Measurements from ENCODE around the gene STAG1. TPM values are rescaled to one million over a fixed set of nuclear protein-coding genes. Genes with fewer than 3 reads are reported as not detected.

Gene STAG1
- total and polyA plus RNA-seq, 2 experiments from 2014 or later, result 12.4 to 41.1 TPM

DNA sequence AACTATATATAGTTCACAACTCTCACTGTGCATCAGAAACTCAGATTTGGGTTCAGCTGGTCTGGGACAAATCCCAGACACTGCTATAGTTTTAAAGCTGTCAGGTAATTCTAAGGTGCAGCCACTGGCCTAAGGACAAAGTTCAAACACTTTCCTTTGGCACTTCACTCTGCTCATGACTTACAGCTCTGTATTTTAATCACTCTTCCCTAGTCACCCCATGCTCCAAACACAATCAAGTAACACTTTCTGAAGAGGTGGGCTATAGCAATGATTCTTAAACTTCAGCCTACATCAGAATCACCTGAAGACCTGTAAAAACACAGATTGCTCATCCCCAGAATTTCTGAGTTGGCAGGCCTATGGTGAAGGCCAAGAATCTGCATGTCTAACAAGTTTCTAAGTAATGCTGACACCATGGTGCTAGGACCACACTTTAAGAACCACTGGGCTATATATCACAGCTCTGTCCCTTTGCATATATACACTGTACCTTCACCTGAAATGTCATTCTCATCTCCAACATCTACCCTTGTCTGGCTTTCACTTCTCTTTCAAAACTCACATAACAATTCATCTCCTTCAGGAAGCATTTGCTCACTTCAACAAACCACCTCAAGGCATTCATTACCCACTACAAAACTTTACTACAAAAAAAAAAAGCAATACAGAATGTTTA, 21.4 kb downstream of the STAG1 start:
- TF ChIP-seq EZH2 (IDR thresholded peaks at IDR 0.05; ENCODE audit: borderline replicate concordance) (no peak), EZH2phosphoT487 (IDR thresholded peaks at IDR 0.05; ENCODE audit: low read depth, severe bottlenecking, unreplicated experiment) (no peak), CTCF (IDR thresholded peaks at IDR 0.05; ENCODE audit: poor library complexity) (no peak)
- Histone ChIP-seq H3K9me2 (replicated peaks; ENCODE audit: insufficient read depth) (no peaks in the 10 kb centered on the region), H3K4me1 (ENCODE audit: insufficient read depth) (peaks cover 23% of the 10 kb centered on the region), H4K20me1 (ENCODE audit: insufficient read depth, poor library complexity, severe bottlenecking) (peaks cover 65% of the 10 kb centered on the region), H3K79me2 (peaks cover 100% of the 10 kb centered on the region), H2AFZ (no peak overlapping the region), H3K27ac (peak overlapping the region; percentile 45), H3K4me3 (no peak overlapping the region), H3K36me3 (replicated peaks; ENCODE audit: insufficient read depth, low read depth) (no peaks in the 10 kb centered on the region), H3K9me3 (ENCODE audit: low read depth) (no peaks in the 10 kb centered on the region), H3K4me2 (peak overlapping the region; percentile 5), H3K27me3 (no peaks in the 10 kb centered on the region)
- DNase-seq (ENCODE audit: low spot score), result peak; percentile 17

- H3K36me3 ChIP-seq (replicated peaks; ENCODE audit: insufficient read depth, low read depth), result no peaks in the 10 kb centered on the region
- peak; percentile 18 for DNase-seq (ENCODE audit: low spot score)
- H3K27me3 ChIP-seq, result no peaks in the 10 kb centered on the region
- no peaks in the 10 kb centered on the region for H3K9me2 ChIP-seq (replicated peaks; ENCODE audit: insufficient read depth)
- 71% methylated on average over 6 of the region's 6 CpGs for WGBS (ENCODE audit: low lambda C conversion rate, missing lambda C conversion rate)
- TF ChIP-seq EZH2 (IDR thresholded peaks at IDR 0.05; ENCODE audit: borderline replicate concordance) (no peak), CTCF (IDR thresholded peaks at IDR 0.05; ENCODE audit: poor library complexity) (no peak), EZH2phosphoT487 (IDR thresholded peaks at IDR 0.05; ENCODE audit: low read depth, severe bottlenecking, unreplicated experiment) (no peak)
- peaks cover 27% of the 10 kb centered on the region for H3K4me1 ChIP-seq (ENCODE audit: insufficient read depth)
- peak overlapping the region; percentile 50 for H3K4me2 ChIP-seq
- H3K9me3 ChIP-seq (ENCODE audit: low read depth), result no peaks in the 10 kb centered on the region
- peaks cover 96% of the 10 kb centered on the region for H3K79me2 ChIP-seq
- no peak overlapping the region for H2AFZ ChIP-seq
- H4K20me1 ChIP-seq (ENCODE audit: insufficient read depth, poor library complexity, severe bottlenecking), result peaks cover 72% of the 10 kb centered on the region
- peak overlapping the region; percentile 32 for H3K27ac ChIP-seq
- no peak overlapping the region for H3K4me3 ChIP-seq
Observed at GRCh38 chr3:136728918-136729317, 23.3 kb downstream of the STAG1 start.

DNA sequence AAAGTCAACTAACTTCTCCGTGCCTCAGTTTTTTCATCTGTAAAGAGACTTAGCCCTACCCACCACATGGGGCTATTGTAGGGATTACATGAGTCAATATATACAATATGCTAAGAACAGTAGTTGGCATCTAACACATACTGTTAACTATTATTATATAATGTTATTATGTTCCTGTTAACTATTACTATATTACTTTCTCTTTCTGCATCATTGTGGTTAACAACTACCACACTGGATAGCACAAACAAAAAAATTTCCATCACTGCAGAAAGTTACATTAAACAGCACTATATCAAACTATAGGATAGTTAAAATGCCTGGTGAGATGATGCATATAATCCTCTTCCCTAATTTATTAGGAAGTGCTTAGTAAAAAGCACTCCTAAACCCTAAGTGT, 23.7 kb downstream of the STAG1 start:
- H3K79me2 ChIP-seq, result peaks cover 91% of the 10 kb centered on the region
- 74% methylated on average over 1 of the region's 1 CpG for whole genome bisulfite sequencing (ENCODE audit: low lambda C conversion rate, missing lambda C conversion rate)
- H3K9me3 ChIP-seq (ENCODE audit: low read depth), result no peaks in the 10 kb centered on the region
- no peaks in the 10 kb centered on the region for H3K9me2 ChIP-seq (replicated peaks; ENCODE audit: insufficient read depth)
- no peak overlapping the region for H3K4me3 ChIP-seq
- no peaks in the 10 kb centered on the region for H3K27me3 ChIP-seq
- H4K20me1 ChIP-seq (ENCODE audit: insufficient read depth, poor library complexity, severe bottlenecking), result peaks cover 71% of the 10 kb centered on the region
- no peak for DNase-seq (ENCODE audit: low spot score)
- H3K4me2 ChIP-seq, result peak overlapping the region; percentile 50
- H2AFZ ChIP-seq, result no peak overlapping the region
- peak overlapping the region; percentile 32 for H3K27ac ChIP-seq
- no peaks in the 10 kb centered on the region for H3K36me3 ChIP-seq (replicated peaks; ENCODE audit: insufficient read depth, low read depth)
- TF ChIP-seq EZH2 (IDR thresholded peaks at IDR 0.05; ENCODE audit: borderline replicate concordance), result no peak
- TF ChIP-seq CTCF (IDR thresholded peaks at IDR 0.05; ENCODE audit: poor library complexity), result no peak
- TF ChIP-seq EZH2phosphoT487 (IDR thresholded peaks at IDR 0.05; ENCODE audit: low read depth, severe bottlenecking, unreplicated experiment), result no peak
- peaks cover 27% of the 10 kb centered on the region for H3K4me1 ChIP-seq (ENCODE audit: insufficient read depth)

All from hepatocyte (in vitro differentiated cells).